HepG2 (cell line): ENCODE results near the gene RASSF4. TPM values are rescaled to one million over a fixed set of nuclear protein-coding genes. Genes with fewer than 3 reads are reported as not detected.

ENCODE experiments used
- ATM ChIP-seq: fragments of 450-650 bp; IDR thresholded peaks from 2 replicates; pipeline ENCODE4 v1.7.1; 2017; ENCODE audit warnings: mild to moderate bottlenecking, borderline replicate concordance
- CBX5 ChIP-seq: sonication (generic); formaldehyde crosslinking; IDR thresholded peaks from 2 replicates; pipeline ENCODE4 v1.4.0; 2020; ENCODE audit warnings: missing genetic modification reagents, borderline replicate concordance
- CENPT ChIP-seq: sonication (generic); formaldehyde crosslinking; IDR thresholded peaks from 2 replicates; pipeline ENCODE4 v1.8.0; 2022; ENCODE audit warnings: low read depth, mild to moderate bottlenecking, moderate library complexity, missing genetic modification reagents
- HCFC1 ChIP-seq: fragments of 150-350 bp; IDR thresholded peaks from 2 replicates; pipeline ENCODE4 v1.6.1; 2014; ENCODE audit warnings: low read depth, low read length
- HOXA5 ChIP-seq: sonication (generic); formaldehyde crosslinking; IDR thresholded peaks from 2 replicates; pipeline ENCODE4 v1.4.0; 2020; ENCODE audit warnings: missing genetic modification reagents
- JUND ChIP-seq: sonication (generic); formaldehyde crosslinking; IDR thresholded peaks from 2 replicates; pipeline ENCODE4 v1.8.0; 2022; ENCODE audit warnings: mild to moderate bottlenecking, missing genetic modification reagents
- NCOR1 ChIP-seq: fragments of 200-600 bp; sonication (generic); IDR thresholded peaks from 2 replicates; pipeline ENCODE4 v1.7.0; 2017; ENCODE audit warnings: antibody characterized with exemption, low read length, borderline replicate concordance
- REL ChIP-seq: sonication (generic); formaldehyde crosslinking; conservative IDR thresholded peaks from 2 replicates; pipeline ENCODE4 v1.8.0; 2022; ENCODE audit warnings: mild to moderate bottlenecking, missing genetic modification reagents, moderate library complexity
- XBP1 ChIP-seq: sonication (generic); formaldehyde crosslinking; IDR thresholded peaks from 2 replicates; pipeline ENCODE4 v1.5.0; 2020; ENCODE audit warnings: missing genetic modification reagents
- ZC3H4 ChIP-seq: sonication (generic); formaldehyde crosslinking; IDR thresholded peaks from 2 replicates; pipeline ENCODE4 v1.4.0; 2020; ENCODE audit warnings: missing genetic modification reagents, borderline replicate concordance
- ZKSCAN5 ChIP-seq: sonication (generic); formaldehyde crosslinking; IDR thresholded peaks from 2 replicates; pipeline ENCODE4 v1.5.1; 2020; ENCODE audit warnings: mild to moderate bottlenecking, missing genetic modification reagents
- ZNF230 ChIP-seq: sonication (generic); formaldehyde crosslinking; IDR thresholded peaks from 2 replicates; pipeline ENCODE4 v1.4.0; 2020; ENCODE audit warnings: mild to moderate bottlenecking, missing genetic modification reagents
- ZNF567 ChIP-seq: sonication (generic); formaldehyde crosslinking; IDR thresholded peaks from 2 replicates; pipeline ENCODE4 v1.8.1; 2023; ENCODE audit warnings: mild to moderate bottlenecking, missing genetic modification reagents, borderline replicate concordance
- ZNF644 ChIP-seq: IDR thresholded peaks from 2 replicates; pipeline ENCODE4 v1.6.1; 2016; ENCODE audit warnings: low read depth
- ZNF782 ChIP-seq: sonication (generic); formaldehyde crosslinking; IDR thresholded peaks from 2 replicates; pipeline ENCODE4 v1.4.0; 2020; ENCODE audit warnings: missing genetic modification reagents, mild to moderate bottlenecking, borderline replicate concordance
- polyA plus RNA-seq, 8 experiments: library from polyadenylated mRNA; depleted of rRNA in 3 of 8; stranded (reverse) in 7 of 8; unstranded in 1 of 8; fragments of >200 nt; fragmentation: Illumina TruSeq in 4 of 8; extraction: Trizol in 4 of 8; gene quantifications; 2 replicates each; pipeline versions ENCODE4 v1.2.1 to v1.2.3, GENCODE V29; 2011 to 2016; ENCODE audit warnings: low read depth in 4 of 8, missing spikeins in 1 of 8, mixed read lengths in 1 of 8; ENCODE audit not compliant: insufficient read depth in 1 of 8
- total RNA-seq, 5 experiments: library from RNA; depleted of rRNA; stranded (reverse); fragments of >200 nt; fragmentation: Illumina TruSeq; extraction: Trizol; gene quantifications; 2 replicates each; pipeline ENCODE4 v1.2.3, GENCODE V29; 2016; ENCODE audit warnings: low read depth in 1 of 5
- TF ChIP-seq, protein P1 (sequence below): sonication (generic); formaldehyde crosslinking; IDR thresholded peaks from 2 replicates; pipeline ENCODE4 v1.9.0; 2022; ENCODE audit warnings: low read depth, missing genetic modification reagents
- TF ChIP-seq, protein P2 (sequence below): IDR thresholded peaks from 2 replicates; pipeline ENCODE4 v1.6.1; 2016; ENCODE audit warnings: missing compliant biosample characterization, missing genetic modification reagents, borderline replicate concordance
- TF ChIP-seq, protein P3 (sequence below): sonication (generic); formaldehyde crosslinking; IDR thresholded peaks from 2 replicates; pipeline ENCODE4 v1.5.0; 2020; ENCODE audit warnings: mild to moderate bottlenecking, missing genetic modification reagents, borderline replicate concordance
- TF ChIP-seq, protein P4 (sequence below): sonication (generic); formaldehyde crosslinking; conservative IDR thresholded peaks from 2 replicates; pipeline ENCODE4 v1.8.0; 2022; ENCODE audit warnings: mild to moderate bottlenecking, moderate library complexity, missing genetic modification reagents
- TF ChIP-seq, protein P5 (sequence below): sonication (generic); formaldehyde crosslinking; IDR thresholded peaks from 2 replicates; pipeline ENCODE4 v1.4.0; 2020; ENCODE audit warnings: mild to moderate bottlenecking, low read depth, missing genetic modification reagents

Gene RASSF4
- total and polyA plus RNA-seq, 2 of the 13 experiments (the other 11 are each of a cell fraction or from before 2014, with no cell fraction given) = 34.0 to 51.7 TPM

DNA sequence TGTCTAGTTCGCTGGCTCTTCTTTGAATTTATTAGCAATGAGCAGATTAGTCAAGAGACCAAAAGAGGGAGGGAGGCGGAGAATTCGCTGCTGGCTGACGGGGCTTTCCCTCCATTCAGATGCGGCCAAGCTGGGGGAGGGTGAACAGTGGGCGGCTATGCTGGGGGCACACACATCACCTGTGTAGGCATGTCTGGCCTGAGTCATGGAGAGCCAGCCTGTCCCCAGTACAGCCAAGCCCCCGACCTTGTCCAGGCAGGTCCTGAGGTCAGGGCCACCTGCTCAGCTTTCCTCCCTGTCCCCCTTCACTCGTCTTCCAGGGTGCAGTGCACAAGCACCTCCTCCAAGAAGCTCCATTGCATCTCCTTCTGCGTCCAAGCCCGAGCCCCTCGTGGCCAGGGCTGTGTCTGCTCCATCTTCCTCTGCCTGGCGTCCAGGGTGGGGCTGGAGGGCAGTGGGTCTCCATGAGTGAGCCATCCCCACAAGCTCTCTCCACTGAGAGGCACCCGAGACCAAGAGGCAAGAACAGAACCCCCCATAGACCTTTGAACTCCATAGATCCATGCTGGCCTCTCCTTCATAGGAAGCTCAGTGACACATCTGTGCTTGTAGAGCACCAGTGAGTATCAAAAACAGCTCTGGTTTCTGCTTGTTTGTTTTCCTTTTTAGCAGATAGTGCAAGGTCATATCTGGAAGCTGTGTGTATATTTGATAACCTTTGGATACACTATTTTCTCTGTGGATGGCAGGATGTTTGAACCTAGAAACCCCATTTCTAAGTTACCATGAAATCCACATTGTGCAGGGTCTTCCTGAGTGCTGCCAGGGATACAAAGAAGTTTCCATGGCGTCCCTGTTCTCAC lies 20.9 kb downstream of the RASSF4 start (continued):
- TF ChIP-seq, protein P1, sequence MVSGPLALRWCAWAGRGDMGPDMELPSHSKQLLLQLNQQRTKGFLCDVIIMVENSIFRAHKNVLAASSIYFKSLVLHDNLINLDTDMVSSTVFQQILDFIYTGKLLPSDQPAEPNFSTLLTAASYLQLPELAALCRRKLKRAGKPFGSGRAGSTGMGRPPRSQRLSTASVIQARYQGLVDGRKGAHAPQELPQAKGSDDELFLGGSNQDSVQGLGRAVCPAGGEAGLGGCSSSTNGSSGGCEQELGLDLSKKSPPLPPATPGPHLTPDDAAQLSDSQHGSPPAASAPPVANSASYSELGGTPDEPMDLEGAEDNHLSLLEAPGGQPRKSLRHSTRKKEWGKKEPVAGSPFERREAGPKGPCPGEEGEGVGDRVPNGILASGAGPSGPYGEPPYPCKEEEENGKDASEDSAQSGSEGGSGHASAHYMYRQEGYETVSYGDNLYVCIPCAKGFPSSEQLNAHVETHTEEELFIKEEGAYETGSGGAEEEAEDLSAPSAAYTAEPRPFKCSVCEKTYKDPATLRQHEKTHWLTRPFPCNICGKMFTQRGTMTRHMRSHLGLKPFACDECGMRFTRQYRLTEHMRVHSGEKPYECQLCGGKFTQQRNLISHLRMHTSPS (CRISPR knock-in tag) = peak; percentile 40; the same call in 1 of the 2 replicates
- TF ChIP-seq ZNF230 (CRISPR knock-in tag) = no peak
- no peak for TF ChIP-seq REL (CRISPR knock-in tag)
- TF ChIP-seq HCFC1 = no peak
- TF ChIP-seq, protein P2, sequence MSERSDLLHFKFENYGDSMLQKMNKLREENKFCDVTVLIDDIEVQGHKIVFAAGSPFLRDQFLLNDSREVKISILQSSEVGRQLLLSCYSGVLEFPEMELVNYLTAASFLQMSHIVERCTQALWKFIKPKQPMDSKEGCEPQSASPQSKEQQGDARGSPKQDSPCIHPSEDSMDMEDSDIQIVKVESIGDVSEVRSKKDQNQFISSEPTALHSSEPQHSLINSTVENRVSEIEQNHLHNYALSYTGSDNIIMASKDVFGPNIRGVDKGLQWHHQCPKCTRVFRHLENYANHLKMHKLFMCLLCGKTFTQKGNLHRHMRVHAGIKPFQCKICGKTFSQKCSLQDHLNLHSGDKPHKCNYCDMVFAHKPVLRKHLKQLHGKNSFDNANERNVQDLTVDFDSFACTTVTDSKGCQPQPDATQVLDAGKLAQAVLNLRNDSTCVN (CRISPR knock-in tag) = no peak
- TF ChIP-seq, protein P3, sequence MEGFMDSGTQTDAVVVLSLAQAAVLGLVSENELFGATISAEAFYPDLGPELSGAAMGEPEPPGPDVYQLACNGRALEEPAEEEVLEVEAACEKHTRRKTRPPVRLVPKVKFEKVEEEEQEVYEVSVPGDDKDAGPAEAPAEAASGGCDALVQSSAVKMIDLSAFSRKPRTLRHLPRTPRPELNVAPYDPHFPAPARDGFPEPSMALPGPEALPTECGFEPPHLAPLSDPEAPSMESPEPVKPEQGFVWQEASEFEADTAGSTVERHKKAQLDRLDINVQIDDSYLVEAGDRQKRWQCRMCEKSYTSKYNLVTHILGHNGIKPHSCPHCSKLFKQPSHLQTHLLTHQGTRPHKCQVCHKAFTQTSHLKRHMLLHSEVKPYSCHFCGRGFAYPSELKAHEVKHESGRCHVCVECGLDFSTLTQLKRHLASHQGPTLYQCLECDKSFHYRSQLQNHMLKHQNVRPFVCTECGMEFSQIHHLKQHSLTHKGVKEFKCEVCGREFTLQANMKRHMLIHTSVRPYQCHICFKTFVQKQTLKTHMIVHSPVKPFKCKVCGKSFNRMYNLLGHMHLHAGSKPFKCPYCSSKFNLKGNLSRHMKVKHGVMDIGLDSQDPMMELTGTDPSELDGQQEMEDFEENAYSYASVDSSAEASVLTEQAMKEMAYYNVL = peak; percentile 19; the same call in 1 of the 2 replicates
- TF ChIP-seq, protein P4, sequence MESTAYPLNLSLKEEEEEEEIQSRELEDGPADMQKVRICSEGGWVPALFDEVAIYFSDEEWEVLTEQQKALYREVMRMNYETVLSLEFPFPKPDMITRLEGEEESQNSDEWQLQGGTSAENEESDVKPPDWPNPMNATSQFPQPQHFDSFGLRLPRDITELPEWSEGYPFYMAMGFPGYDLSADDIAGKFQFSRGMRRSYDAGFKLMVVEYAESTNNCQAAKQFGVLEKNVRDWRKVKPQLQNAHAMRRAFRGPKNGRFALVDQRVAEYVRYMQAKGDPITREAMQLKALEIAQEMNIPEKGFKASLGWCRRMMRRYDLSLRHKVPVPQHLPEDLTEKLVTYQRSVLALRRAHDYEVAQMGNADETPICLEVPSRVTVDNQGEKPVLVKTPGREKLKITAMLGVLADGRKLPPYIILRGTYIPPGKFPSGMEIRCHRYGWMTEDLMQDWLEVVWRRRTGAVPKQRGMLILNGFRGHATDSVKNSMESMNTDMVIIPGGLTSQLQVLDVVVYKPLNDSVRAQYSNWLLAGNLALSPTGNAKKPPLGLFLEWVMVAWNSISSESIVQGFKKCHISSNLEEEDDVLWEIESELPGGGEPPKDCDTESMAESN (CRISPR knock-in tag) = no peak
- TF ChIP-seq, protein P5, sequence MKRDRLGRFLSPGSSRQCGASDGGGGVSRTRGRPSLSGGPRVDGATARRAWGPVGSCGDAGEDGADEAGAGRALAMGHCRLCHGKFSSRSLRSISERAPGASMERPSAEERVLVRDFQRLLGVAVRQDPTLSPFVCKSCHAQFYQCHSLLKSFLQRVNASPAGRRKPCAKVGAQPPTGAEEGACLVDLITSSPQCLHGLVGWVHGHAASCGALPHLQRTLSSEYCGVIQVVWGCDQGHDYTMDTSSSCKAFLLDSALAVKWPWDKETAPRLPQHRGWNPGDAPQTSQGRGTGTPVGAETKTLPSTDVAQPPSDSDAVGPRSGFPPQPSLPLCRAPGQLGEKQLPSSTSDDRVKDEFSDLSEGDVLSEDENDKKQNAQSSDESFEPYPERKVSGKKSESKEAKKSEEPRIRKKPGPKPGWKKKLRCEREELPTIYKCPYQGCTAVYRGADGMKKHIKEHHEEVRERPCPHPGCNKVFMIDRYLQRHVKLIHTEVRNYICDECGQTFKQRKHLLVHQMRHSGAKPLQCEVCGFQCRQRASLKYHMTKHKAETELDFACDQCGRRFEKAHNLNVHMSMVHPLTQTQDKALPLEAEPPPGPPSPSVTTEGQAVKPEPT (CRISPR knock-in tag) = no peak
- no peak; the same call in 1 of the 2 replicates for TF ChIP-seq CBX5 (CRISPR knock-in tag)
- no peak for TF ChIP-seq ZKSCAN5
- TF ChIP-seq NCOR1 = peak; percentile 83
- TF ChIP-seq ZNF567 (CRISPR knock-in tag) = 0 out of 2 replicates have a peak, but pooled peaks have one; percentile 40
- TF ChIP-seq XBP1 (CRISPR knock-in tag) = peak; percentile 64; the same call in 1 of the 2 replicates
- TF ChIP-seq ZNF782 (CRISPR knock-in tag) = no peak
- TF ChIP-seq ZNF644 (CRISPR knock-in tag) = no peak; the same call in 1 of the 2 replicates
- TF ChIP-seq JUND (CRISPR knock-in tag) = no peak; the same call in 1 of the 2 replicates
- TF ChIP-seq HOXA5 (CRISPR knock-in tag) = peak; percentile 92
- no peak for TF ChIP-seq CENPT (CRISPR knock-in tag)
- TF ChIP-seq ATM = no peak
- no peak for TF ChIP-seq ZC3H4 (CRISPR knock-in tag)
